ENCODE measurements around the gene HOXA9.
A peak's percentile ranks its signal among the peaks of the same experiment; 100 is the strongest.

Gene HOXA9

DNA sequence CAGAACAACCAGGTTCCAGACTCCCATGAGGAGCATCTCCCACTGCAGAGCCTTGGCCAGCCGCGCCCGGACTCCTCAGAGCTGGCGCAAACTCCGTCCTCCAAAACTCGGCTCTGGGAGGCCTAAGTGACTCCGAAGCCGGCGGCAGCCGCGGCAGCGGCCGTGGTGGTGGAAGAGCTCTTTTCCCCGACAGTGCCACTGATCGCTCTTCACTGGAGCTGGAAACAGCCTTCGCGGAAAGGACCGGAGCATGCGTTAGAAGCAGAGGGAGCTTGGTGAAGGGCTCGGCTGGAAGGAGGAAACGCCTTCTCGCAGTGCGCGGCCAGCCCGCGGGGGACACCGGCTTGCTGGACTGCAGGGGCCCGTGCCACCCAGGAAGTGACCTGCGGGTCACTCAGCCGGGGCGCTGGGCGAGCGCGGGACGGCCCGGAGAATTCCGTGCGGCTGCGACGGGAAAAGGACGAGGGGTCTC is 39.5 kb upstream of the HOXA9 start:
- H3K4me3 ChIP-seq (ENCODE audit: low read length) = peak overlapping the region; percentile 44
- TF ChIP-seq, protein P1, sequence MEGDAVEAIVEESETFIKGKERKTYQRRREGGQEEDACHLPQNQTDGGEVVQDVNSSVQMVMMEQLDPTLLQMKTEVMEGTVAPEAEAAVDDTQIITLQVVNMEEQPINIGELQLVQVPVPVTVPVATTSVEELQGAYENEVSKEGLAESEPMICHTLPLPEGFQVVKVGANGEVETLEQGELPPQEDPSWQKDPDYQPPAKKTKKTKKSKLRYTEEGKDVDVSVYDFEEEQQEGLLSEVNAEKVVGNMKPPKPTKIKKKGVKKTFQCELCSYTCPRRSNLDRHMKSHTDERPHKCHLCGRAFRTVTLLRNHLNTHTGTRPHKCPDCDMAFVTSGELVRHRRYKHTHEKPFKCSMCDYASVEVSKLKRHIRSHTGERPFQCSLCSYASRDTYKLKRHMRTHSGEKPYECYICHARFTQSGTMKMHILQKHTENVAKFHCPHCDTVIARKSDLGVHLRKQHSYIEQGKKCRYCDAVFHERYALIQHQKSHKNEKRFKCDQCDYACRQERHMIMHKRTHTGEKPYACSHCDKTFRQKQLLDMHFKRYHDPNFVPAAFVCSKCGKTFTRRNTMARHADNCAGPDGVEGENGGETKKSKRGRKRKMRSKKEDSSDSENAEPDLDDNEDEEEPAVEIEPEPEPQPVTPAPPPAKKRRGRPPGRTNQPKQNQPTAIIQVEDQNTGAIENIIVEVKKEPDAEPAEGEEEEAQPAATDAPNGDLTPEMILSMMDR (conservative IDR thresholded peaks at IDR 0.05; ENCODE audit: low read length) = no peak
- DNase-seq (ENCODE audit: low read depth) = peak; percentile 31

- DNase-seq (ENCODE audit: low read depth) = no peak
- TF ChIP-seq, protein P1 (conservative IDR thresholded peaks at IDR 0.05; ENCODE audit: low read length) = no peak
- no peak overlapping the region for H3K4me3 ChIP-seq (ENCODE audit: low read length)
These were observed 38.7 kb upstream of the HOXA9 start for GRCh38 chr7:27203964-27204594.

- H3K4me3 ChIP-seq (ENCODE audit: low read length) = no peak overlapping the region
- no peak for DNase-seq (ENCODE audit: low read depth)
- TF ChIP-seq, protein P1 (conservative IDR thresholded peaks at IDR 0.05; ENCODE audit: low read length) = no peak
These were observed 38.1 kb upstream of the HOXA9 start for GRCh38 chr7:27203365-27203953.

DNA sequence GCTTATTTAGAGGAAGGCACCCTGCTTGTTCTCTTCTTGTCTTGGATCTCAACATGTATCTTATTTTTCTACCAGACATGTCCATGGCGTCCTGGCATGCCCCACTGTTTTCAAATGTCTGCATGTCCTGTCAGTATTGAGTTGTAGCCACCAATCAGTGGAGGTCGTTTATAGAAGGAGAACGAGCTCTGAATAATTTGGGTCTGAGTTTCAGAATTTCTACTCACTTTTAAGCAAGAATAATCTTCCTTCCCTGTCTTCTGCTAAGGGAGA is 37.5 kb upstream of the HOXA9 start:
- DNase-seq (ENCODE audit: low read depth) = no peak
- H3K4me3 ChIP-seq (ENCODE audit: low read length) = no peak overlapping the region
- TF ChIP-seq, protein P1 (conservative IDR thresholded peaks at IDR 0.05; ENCODE audit: low read length) = no peak

- DNase-seq (ENCODE audit: low read depth) = no peak
- TF ChIP-seq, protein P1 (conservative IDR thresholded peaks at IDR 0.05; ENCODE audit: low read length) = no peak
- H3K4me3 ChIP-seq (ENCODE audit: low read length) = no peak overlapping the region
These were observed 36.9 kb upstream of the HOXA9 start for GRCh38 chr7:27202018-27202861.

DNA sequence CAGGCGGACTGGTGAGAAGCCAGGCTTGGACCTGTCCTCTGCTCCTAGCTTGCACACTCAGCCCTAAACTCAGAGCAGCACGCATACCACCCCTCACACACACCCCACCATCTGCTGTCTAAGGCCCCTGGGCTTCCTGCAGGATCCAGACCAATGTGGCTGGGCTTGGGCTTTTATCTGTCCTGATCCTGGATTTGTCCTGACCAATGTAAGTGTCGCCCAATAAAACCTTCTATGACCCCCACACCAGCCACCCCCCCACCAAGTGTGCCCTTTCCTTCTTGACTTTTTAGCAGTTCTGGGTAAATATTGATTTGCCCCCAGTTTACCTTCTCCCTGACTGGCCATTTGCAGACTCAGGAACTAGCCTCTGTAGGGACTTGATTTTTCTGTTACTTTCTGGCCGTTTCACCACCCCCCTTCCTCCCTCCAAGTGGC is 36.3 kb upstream of the HOXA9 start:
- TF ChIP-seq, protein P1 (conservative IDR thresholded peaks at IDR 0.05; ENCODE audit: low read length) = no peak
- H3K4me3 ChIP-seq (ENCODE audit: low read length) = no peak overlapping the region
- no peak for DNase-seq (ENCODE audit: low read depth)
